Panc1 (cell line): ENCODE measurements around the gene LRRTM3.

Experiments
- CTCF ChIP-seq: fragments of 450-650 bp; IDR thresholded peaks from 2 replicates; pipeline ENCODE4 v1.5.1; 2017; ENCODE audit warnings: mild to moderate bottlenecking
- SIN3A ChIP-seq: IDR thresholded peaks from 2 replicates; pipeline ENCODE4 v1.6.1; 2012; ENCODE audit warnings: low read depth, mild to moderate bottlenecking, low read length, moderate library complexity, borderline replicate concordance; ENCODE audit not compliant: insufficient read depth

- TF ChIP-seq CTCF: no peak
- no peak for TF ChIP-seq SIN3A
These were observed 184.4 kb downstream of the LRRTM3 start for GRCh38 chr10:67110286-67110685.
